Activated T-helper 17 cell treated with anti-CD3 and anti-CD28 coated beads, Interleukin-2, amount 50 U/mL, for 72 hours (primary cell): ENCODE measurements around the gene ST8SIA4. TPM values are rescaled to one million over a fixed set of nuclear protein-coding genes. Genes with fewer than 3 reads are reported as not detected.

Experiments used
- ATAC-seq: fragments of 150-1000 bp; cut with Tn5 transposase; replicated peaks from 2 replicates; pipeline ENCODE4 v1.10.0; 2021; ENCODE audit warnings: mild to moderate bottlenecking, moderate library complexity
- H3K27ac Mint-ChIP-seq: one replicate; pipeline ENCODE4 v1.8.0; 2022; ENCODE audit warnings: mixed read lengths
- H3K27me3 Mint-ChIP-seq: one replicate; pipeline ENCODE4 v1.8.0; 2022; ENCODE audit warnings: mixed read lengths
- H3K36me3 Mint-ChIP-seq: one replicate; pipeline ENCODE4 v1.8.0; 2022; ENCODE audit warnings: low read depth, mild to moderate bottlenecking, mixed read lengths
- H3K4me1 Mint-ChIP-seq: one replicate; pipeline ENCODE4 v1.8.0; 2022; ENCODE audit warnings: mixed read lengths
- H3K4me3 Mint-ChIP-seq: one replicate; pipeline ENCODE4 v1.8.0; 2022; ENCODE audit warnings: mild to moderate bottlenecking, mixed read lengths
- H3K9me3 Mint-ChIP-seq: one replicate; pipeline ENCODE4 v1.8.0; 2022; ENCODE audit warnings: mixed read lengths
- total RNA-seq, 2 donors: library from RNA; stranded (reverse); gene quantifications; one replicate each; pipeline ENCODE4 v1.2.3, GENCODE V29; 2022

Gene ST8SIA4
- total RNA-seq, 2 donors from 2014 or later: 42.8 to 73.7 TPM

GRCh38 chr5:100855295-100855694 lies 47.8 kb downstream of the ST8SIA4 start:
- H3K27ac Mint-ChIP-seq: peak overlapping the region; percentile 70
- peak overlapping the region; percentile 86 for H3K4me3 Mint-ChIP-seq
- no peaks in the 10 kb centered on the region for H3K27me3 Mint-ChIP-seq
- no peak for ATAC-seq
- peaks cover 57% of the 10 kb centered on the region for H3K36me3 Mint-ChIP-seq
- peaks cover 31% of the 10 kb centered on the region for H3K4me1 Mint-ChIP-seq
- H3K9me3 Mint-ChIP-seq: no peaks in the 10 kb centered on the region

GRCh38 chr5:100854591-100854990 lies 48.5 kb downstream of the ST8SIA4 start:
- no peaks in the 10 kb centered on the region for H3K27me3 Mint-ChIP-seq
- peak overlapping the region; percentile 99 for H3K27ac Mint-ChIP-seq
- ATAC-seq: no peak
- peaks cover 26% of the 10 kb centered on the region for H3K4me1 Mint-ChIP-seq
- H3K9me3 Mint-ChIP-seq: no peaks in the 10 kb centered on the region
- peak overlapping the region; percentile 86 for H3K4me3 Mint-ChIP-seq
- peaks cover 55% of the 10 kb centered on the region for H3K36me3 Mint-ChIP-seq

- peak overlapping the region; percentile 99 for H3K27ac Mint-ChIP-seq
- ATAC-seq: peak; percentile 55
- H3K4me3 Mint-ChIP-seq: peak overlapping the region; percentile 86
- peaks cover 60% of the 10 kb centered on the region for H3K36me3 Mint-ChIP-seq
- no peaks in the 10 kb centered on the region for H3K27me3 Mint-ChIP-seq
- peaks cover 26% of the 10 kb centered on the region for H3K4me1 Mint-ChIP-seq
- H3K9me3 Mint-ChIP-seq: no peaks in the 10 kb centered on the region
Measured at GRCh38 chr5:100853582-100853981, 49.5 kb downstream of the ST8SIA4 start.

- peaks cover 26% of the 10 kb centered on the region for H3K4me1 Mint-ChIP-seq
- peaks cover 58% of the 10 kb centered on the region for H3K36me3 Mint-ChIP-seq
- peak; percentile 92 for ATAC-seq
- H3K4me3 Mint-ChIP-seq: peak overlapping the region; percentile 86
- H3K9me3 Mint-ChIP-seq: no peaks in the 10 kb centered on the region
- H3K27me3 Mint-ChIP-seq: no peaks in the 10 kb centered on the region
- peak overlapping the region; percentile 99 for H3K27ac Mint-ChIP-seq
Measured at GRCh38 chr5:100852988-100853449, 50.1 kb downstream of the ST8SIA4 start.

GRCh38 chr5:100852051-100852450 lies 51.0 kb downstream of the ST8SIA4 start:
- no peak for ATAC-seq
- Mint-ChIP-seq H3K4me1 (peaks cover 26% of the 10 kb centered on the region), H3K27ac (no peak overlapping the region), H3K9me3 (no peaks in the 10 kb centered on the region), H3K4me3 (no peak overlapping the region), H3K36me3 (peaks cover 66% of the 10 kb centered on the region), H3K27me3 (no peaks in the 10 kb centered on the region)

- Mint-ChIP-seq H3K4me1 (peaks cover 28% of the 10 kb centered on the region), H3K27ac (no peak overlapping the region), H3K36me3 (peaks cover 51% of the 10 kb centered on the region), H3K9me3 (no peaks in the 10 kb centered on the region), H3K27me3 (no peaks in the 10 kb centered on the region), H3K4me3 (no peak overlapping the region)
- no peak for ATAC-seq
Measured at GRCh38 chr5:100846772-100847171, 56.3 kb downstream of the ST8SIA4 start.

GRCh38 chr5:100842080-100842479 lies 61.0 kb downstream of the ST8SIA4 start:
- Mint-ChIP-seq H3K4me3 (peak overlapping the region; percentile 79), H3K27ac (peak overlapping the region; percentile 90), H3K9me3 (no peaks in the 10 kb centered on the region), H3K4me1 (peaks cover 55% of the 10 kb centered on the region), H3K36me3 (peaks cover 44% of the 10 kb centered on the region), H3K27me3 (no peaks in the 10 kb centered on the region)
- no peak for ATAC-seq

- peak overlapping the region; percentile 90 for H3K27ac Mint-ChIP-seq
- peaks cover 58% of the 10 kb centered on the region for H3K4me1 Mint-ChIP-seq
- peaks cover 44% of the 10 kb centered on the region for H3K36me3 Mint-ChIP-seq
- no peaks in the 10 kb centered on the region for H3K9me3 Mint-ChIP-seq
- peak; percentile 46 for ATAC-seq
- no peaks in the 10 kb centered on the region for H3K27me3 Mint-ChIP-seq
- peak overlapping the region; percentile 79 for H3K4me3 Mint-ChIP-seq
Measured at GRCh38 chr5:100841358-100842076, 61.6 kb downstream of the ST8SIA4 start.

- peak overlapping the region; percentile 79 for H3K4me3 Mint-ChIP-seq
- peaks cover 51% of the 10 kb centered on the region for H3K4me1 Mint-ChIP-seq
- H3K36me3 Mint-ChIP-seq: peaks cover 40% of the 10 kb centered on the region
- ATAC-seq: peak; percentile 15
- no peaks in the 10 kb centered on the region for H3K9me3 Mint-ChIP-seq
- peak overlapping the region; percentile 90 for H3K27ac Mint-ChIP-seq
- H3K27me3 Mint-ChIP-seq: no peaks in the 10 kb centered on the region
Measured at GRCh38 chr5:100840789-100841188, 62.3 kb downstream of the ST8SIA4 start.

GRCh38 chr5:100840370-100840769 lies 62.7 kb downstream of the ST8SIA4 start:
- peak overlapping the region; percentile 90 for H3K27ac Mint-ChIP-seq
- peaks cover 50% of the 10 kb centered on the region for H3K4me1 Mint-ChIP-seq
- H3K36me3 Mint-ChIP-seq: peaks cover 42% of the 10 kb centered on the region
- no peaks in the 10 kb centered on the region for H3K9me3 Mint-ChIP-seq
- ATAC-seq: peak; percentile 83
- no peaks in the 10 kb centered on the region for H3K27me3 Mint-ChIP-seq
- peak overlapping the region; percentile 79 for H3K4me3 Mint-ChIP-seq

- peaks cover 42% of the 10 kb centered on the region for H3K36me3 Mint-ChIP-seq
- peak overlapping the region; percentile 93 for H3K27ac Mint-ChIP-seq
- peak; percentile 79 for ATAC-seq
- peaks cover 33% of the 10 kb centered on the region for H3K4me1 Mint-ChIP-seq
- no peaks in the 10 kb centered on the region for H3K9me3 Mint-ChIP-seq
- peak overlapping the region; percentile 75 for H3K4me3 Mint-ChIP-seq
- no peaks in the 10 kb centered on the region for H3K27me3 Mint-ChIP-seq
Measured at GRCh38 chr5:100838048-100838473, 65.0 kb downstream of the ST8SIA4 start.

GRCh38 chr5:100834519-100834918 lies 68.6 kb downstream of the ST8SIA4 start:
- no peaks in the 10 kb centered on the region for H3K9me3 Mint-ChIP-seq

GRCh38 chr5:100832252-100833230 lies 70.5 kb downstream of the ST8SIA4 start:
- Mint-ChIP-seq H3K4me3 (peak overlapping the region; percentile 23), H3K36me3 (peaks cover 53% of the 10 kb centered on the region), H3K9me3 (no peaks in the 10 kb centered on the region), H3K27me3 (no peaks in the 10 kb centered on the region), H3K4me1 (peaks cover 34% of the 10 kb centered on the region), H3K27ac (peak overlapping the region; percentile 8)
- no peak for ATAC-seq

More at GRCh38 chr5:100834519-100834918, 68.6 kb downstream of the ST8SIA4 start:
- peaks cover 46% of the 10 kb centered on the region for H3K36me3 Mint-ChIP-seq
- no peak overlapping the region for H3K27ac Mint-ChIP-seq
- no peak overlapping the region for H3K4me3 Mint-ChIP-seq
- H3K27me3 Mint-ChIP-seq: no peaks in the 10 kb centered on the region
- ATAC-seq: no peak
- H3K4me1 Mint-ChIP-seq: peaks cover 26% of the 10 kb centered on the region

- Mint-ChIP-seq H3K27me3 (no peaks in the 10 kb centered on the region), H3K4me1 (peaks cover 38% of the 10 kb centered on the region), H3K36me3 (peaks cover 39% of the 10 kb centered on the region), H3K27ac (peak overlapping the region; percentile 84), H3K4me3 (peak overlapping the region; percentile 66), H3K9me3 (no peaks in the 10 kb centered on the region)
- ATAC-seq: no peak
Measured at GRCh38 chr5:100828898-100829356, 74.2 kb downstream of the ST8SIA4 start.
